AG04450 (cell line): ENCODE measurements around the gene POC1B. TPM values are rescaled to one million over a fixed set of nuclear protein-coding genes. Genes with fewer than 3 reads are reported as not detected.

Experiments
- CTCF ChIA-PET: fragments of 300-600, 350-600 bp; formaldehyde crosslinking; extraction: SDS; loops from one replicate; lab custom pipeline; 2022; ENCODE audit warnings: antibody characterized with exemption, inconsistent platforms; lab: Charles Lee
- POLR2A ChIA-PET: fragments of 350-600 bp; formaldehyde crosslinking; extraction: SDS; loops from one replicate; lab custom pipeline; 2021; ENCODE audit warnings: antibody characterized with exemption, inconsistent platforms; lab: Yijun Ruan, JAX
- DNase-seq: peaks from one replicate; pipeline ENCODE4 v3.0.0-alpha.2; 2011; ENCODE audit warnings: low read depth, low spot score
- H3K27ac ChIP-seq: one replicate; pipeline ENCODE4 v1.5.1; 2012; ENCODE audit warnings: low read depth, low read length, control low read depth
- H3K27me3 ChIP-seq: one replicate; pipeline ENCODE4 v1.6.0; 2012; ENCODE audit warnings: low read length; ENCODE audit not compliant: control insufficient read depth, insufficient read depth
- H3K4me3 ChIP-seq: 2 replicates; pipeline ENCODE4 v1.5.1; 2011; ENCODE audit warnings: mild to moderate bottlenecking, low read depth, low read length, control low read depth
- H3K9me3 ChIP-seq: 2 replicates; pipeline ENCODE4 v1.5.1; 2012; ENCODE audit warnings: low read length; ENCODE audit not compliant: control insufficient read depth, insufficient read depth
- polyA plus RNA-seq: library from polyadenylated mRNA; depleted of rRNA; stranded (reverse); fragments of >200 nt; gene quantifications from 2 replicates; pipeline ENCODE4 v1.2.3, GENCODE V29; 2011
- TF ChIP-seq, protein P1 (sequence below): IDR thresholded peaks from 2 replicates; pipeline ENCODE4 v1.5.1; 2011; ENCODE audit warnings: low read depth, low read length, control low read depth, inconsistent platforms

POC1B gene
- polyA plus RNA-seq, 1 experiment = 11.9 TPM

DNA sequence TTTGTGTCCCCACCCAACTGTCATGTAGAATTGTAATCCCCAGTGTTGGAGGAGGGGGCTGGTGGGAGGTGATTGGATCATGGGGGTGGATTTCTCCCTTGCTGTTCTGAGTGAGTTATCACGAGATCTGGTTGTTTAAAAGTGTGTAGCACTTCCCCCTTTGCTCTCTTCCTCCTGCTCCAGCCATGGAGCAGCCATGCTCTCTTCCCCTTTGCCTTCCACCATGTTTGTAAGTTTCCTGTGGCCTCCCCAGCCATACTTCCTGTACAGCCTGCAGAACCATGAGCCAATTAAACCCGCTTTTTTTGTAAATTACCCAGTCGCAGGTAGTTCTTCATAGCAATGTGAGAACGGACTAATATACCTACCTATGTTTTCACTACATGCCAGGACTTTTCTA lies 2.6 kb upstream of the POC1B start:
- no peak for DNase-seq
- TF ChIP-seq, protein P1, sequence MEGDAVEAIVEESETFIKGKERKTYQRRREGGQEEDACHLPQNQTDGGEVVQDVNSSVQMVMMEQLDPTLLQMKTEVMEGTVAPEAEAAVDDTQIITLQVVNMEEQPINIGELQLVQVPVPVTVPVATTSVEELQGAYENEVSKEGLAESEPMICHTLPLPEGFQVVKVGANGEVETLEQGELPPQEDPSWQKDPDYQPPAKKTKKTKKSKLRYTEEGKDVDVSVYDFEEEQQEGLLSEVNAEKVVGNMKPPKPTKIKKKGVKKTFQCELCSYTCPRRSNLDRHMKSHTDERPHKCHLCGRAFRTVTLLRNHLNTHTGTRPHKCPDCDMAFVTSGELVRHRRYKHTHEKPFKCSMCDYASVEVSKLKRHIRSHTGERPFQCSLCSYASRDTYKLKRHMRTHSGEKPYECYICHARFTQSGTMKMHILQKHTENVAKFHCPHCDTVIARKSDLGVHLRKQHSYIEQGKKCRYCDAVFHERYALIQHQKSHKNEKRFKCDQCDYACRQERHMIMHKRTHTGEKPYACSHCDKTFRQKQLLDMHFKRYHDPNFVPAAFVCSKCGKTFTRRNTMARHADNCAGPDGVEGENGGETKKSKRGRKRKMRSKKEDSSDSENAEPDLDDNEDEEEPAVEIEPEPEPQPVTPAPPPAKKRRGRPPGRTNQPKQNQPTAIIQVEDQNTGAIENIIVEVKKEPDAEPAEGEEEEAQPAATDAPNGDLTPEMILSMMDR = no peak
- ChIA-PET POLR2A (no interaction called here), CTCF (interaction anchor here (0.5 to 5.0 kb wide), 4 partner anchors 58 to 1135 kb away, joined by 3 to 117 read pairs (median 29); no protein-coding TSS in a partner anchor)
- Histone ChIP-seq H3K9me3 (no peaks in the 10 kb centered on the region; the same call in 1 of the 2 replicates), H3K27me3 (no peaks in the 10 kb centered on the region), H3K27ac (no peak overlapping the region), H3K4me3 (no peak overlapping the region)

DNA sequence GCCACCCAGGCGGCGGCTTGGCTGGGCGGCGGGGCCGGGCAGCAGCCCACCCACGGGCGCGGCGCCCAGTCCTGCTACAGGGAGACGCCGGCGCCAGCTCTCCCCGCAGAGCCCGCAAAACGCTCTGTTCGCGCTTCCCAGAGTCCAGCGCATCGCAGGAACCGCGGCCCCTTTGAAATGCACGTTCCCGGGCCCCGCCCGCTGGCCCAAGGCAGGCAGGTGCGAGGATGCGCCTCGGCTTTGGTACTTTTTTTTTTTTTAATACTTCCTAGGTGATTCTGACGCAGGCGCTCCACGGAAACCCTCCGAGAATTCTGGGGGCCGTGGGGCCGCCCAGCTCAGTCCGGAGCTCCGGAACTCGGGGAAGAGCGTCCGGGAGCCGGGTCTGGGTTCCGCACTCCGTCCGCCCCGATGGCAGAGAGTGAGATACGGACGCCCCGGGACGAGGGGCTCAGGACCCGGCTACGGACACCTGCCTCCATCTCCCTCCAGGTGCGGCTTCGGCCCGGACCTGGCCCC lies 483 bp downstream of the POC1B start:
- Histone ChIP-seq H3K9me3 (no peaks in the 10 kb centered on the region; the same call in 1 of the 2 replicates), H3K4me3 (peak overlapping the region; percentile 91), H3K27me3 (no peaks in the 10 kb centered on the region), H3K27ac (peak overlapping the region; percentile 76)
- ChIA-PET POLR2A (interaction anchor here (0.6 to 0.9 kb wide), 3 partner anchors 173 to 1200 kb away, joined by 3 to 5 read pairs (median 3); partner anchors contain the start of gene DUSP6), CTCF (interaction anchor here (0.6 to 5.0 kb wide), 8 partner anchors 9 to 1416 kb away, joined by 3 to 117 read pairs (median 4); no protein-coding TSS in a partner anchor)
- TF ChIP-seq, protein P1 = no peak
- DNase-seq = no peak

DNA sequence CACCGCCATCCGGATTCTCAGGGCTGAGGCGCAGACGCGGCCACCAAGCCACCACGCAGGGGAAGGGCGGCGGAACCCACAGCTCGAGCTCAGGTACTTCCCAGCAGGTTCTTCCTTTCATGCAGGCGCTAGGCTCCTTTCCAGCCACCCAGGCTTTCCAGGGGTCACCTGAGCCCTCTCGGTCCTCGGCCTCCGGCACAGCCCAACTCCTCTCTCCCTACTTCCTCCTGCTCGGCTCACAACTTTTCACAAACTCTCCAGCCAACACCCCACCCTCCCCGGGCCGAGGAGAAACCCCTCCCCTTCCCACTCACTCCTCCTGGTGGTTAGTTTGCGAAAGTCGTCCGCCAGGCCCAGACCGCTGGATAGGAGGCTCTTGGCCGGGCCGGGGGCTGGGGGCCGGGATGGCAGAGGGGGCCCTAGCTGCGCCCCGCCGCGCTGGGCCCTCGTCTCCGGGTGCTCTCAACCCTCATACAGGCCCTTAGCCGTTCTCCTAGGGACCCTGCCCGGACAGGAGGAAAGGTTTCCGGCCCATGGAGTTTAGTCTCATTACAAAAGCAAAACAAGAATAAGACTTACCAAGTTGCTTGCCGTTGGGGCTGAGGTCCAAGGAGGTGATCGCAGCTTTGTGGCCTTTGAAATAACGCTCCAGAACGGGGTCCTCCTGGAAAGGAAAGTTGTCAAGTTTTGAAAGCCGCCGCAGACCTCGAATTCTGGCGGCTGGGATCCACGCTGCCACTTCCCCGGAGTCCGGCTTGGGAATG lies 1.1 kb downstream of the POC1B start, which contains the start of gene GALNT4:
GALNT4 (minus strand) TSS at position 256 of the 764 bp plus-strand sequence; CDS start at position 9, 247 bp downstream.
- ChIA-PET POLR2A (interaction anchor here (0.6 to 0.9 kb wide), 4 partner anchors 173 to 1200 kb away, joined by 3 to 5 read pairs (median 3); partner anchors contain the start of gene DUSP6), CTCF (interaction anchor here (0.6 to 5.0 kb wide), 13 partner anchors 9 to 1416 kb away, joined by 3 to 117 read pairs (median 4); no protein-coding TSS in a partner anchor)
- no peaks in the 10 kb centered on the region for H3K27me3 ChIP-seq

DNA sequence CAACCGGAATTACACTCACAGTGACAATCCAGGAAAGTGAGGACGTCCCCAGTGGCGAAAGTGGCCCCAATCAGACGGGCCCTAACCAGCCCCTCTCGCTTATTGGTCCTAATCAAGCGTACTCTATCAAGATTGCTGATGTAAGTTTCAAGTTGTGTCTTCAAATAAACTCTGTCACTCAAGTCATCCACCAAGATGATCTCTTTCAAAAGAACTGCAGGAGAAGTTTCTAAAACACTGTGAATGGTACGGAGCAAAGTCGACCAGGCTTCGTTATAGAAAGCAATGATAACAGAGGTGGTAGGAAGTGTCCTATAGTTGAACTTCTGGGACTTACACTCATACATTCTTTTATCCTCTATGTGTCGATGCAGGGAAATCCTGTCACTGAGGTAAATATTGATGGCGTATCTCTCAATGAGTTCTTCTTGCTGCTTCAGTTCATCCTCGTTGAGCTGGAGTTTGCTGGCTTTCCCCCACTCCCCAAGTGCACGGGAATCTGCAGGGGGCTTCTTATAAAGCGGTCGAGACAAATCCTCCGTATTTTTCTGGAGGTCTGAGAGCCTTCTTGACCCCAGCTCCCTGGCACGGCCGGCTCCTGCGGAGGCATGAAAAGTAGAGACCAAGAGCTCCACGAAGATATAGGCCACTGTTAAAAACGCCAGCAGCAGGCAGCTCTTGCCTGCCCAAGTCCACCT lies 1.9 kb downstream of the POC1B start:
- TF ChIP-seq, protein P1 = no peak
- H3K27ac ChIP-seq = peak overlapping the region; percentile 23
- ChIA-PET CTCF (interaction anchor here (0.6 to 5.0 kb wide), 11 partner anchors 17 to 1417 kb away, joined by 3 to 117 read pairs (median 4); no protein-coding TSS in a partner anchor), POLR2A (interaction anchor here (0.7 to 0.9 kb wide), 2 partner anchors 172 to 448 kb away, joined by 3 read pairs; partner anchors contain the start of gene DUSP6)
- no peaks in the 10 kb centered on the region; the same call in 1 of the 2 replicates for H3K9me3 ChIP-seq
- H3K4me3 ChIP-seq = peak overlapping the region; percentile 91
- no peak for DNase-seq
- H3K27me3 ChIP-seq = no peaks in the 10 kb centered on the region

More for the DNA sequence above, 1.1 kb downstream of the POC1B start, which contains the start of gene GALNT4:
- TF ChIP-seq, protein P1 = peak; percentile 77
- peak; percentile 52 for DNase-seq
- Histone ChIP-seq H3K4me3 (peak within 1 kb of the TSS; percentile 91), H3K27ac (peak within 1 kb of the TSS; percentile 76), H3K9me3 (no peaks in the 10 kb centered on the region; the same call in 1 of the 2 replicates)
